ENCODE measurements around the gene ZNF710.

GRCh38 chr15:90105521-90105920 is 104.4 kb downstream of the ZNF710 start:
- no peak for TF ChIP-seq REST (IDR thresholded peaks at IDR 0.05; ENCODE audit: borderline replicate concordance)
- no peak for TF ChIP-seq CTCF (IDR thresholded peaks at IDR 0.05; ENCODE audit: poor library complexity, severe bottlenecking)
- TF ChIP-seq RAD21 (conservative IDR thresholded peaks at IDR 0.05) = no peak
- TF ChIP-seq POLR2AphosphoS5 (IDR thresholded peaks at IDR 0.05) = no peak
- no peak for TF ChIP-seq EZH2 (IDR thresholded peaks at IDR 0.05; ENCODE audit: borderline replicate concordance, insufficient read depth, low read length, poor library complexity, severe bottlenecking)
- no peak for TF ChIP-seq EP300 (conservative IDR thresholded peaks at IDR 0.05; ENCODE audit: poor library complexity, severe bottlenecking)
- TF ChIP-seq SMC3 (conservative IDR thresholded peaks at IDR 0.05; ENCODE audit: poor library complexity) = no peak

Data from neural cell (in vitro differentiated cells).